RCC 7860 (cell line): ENCODE data around the gene PCYT1A.
"Not testable (repeated sequence)": the region's sequence is repeated elsewhere in the genome, so short reads cannot be mapped to it uniquely, and the experiment has no call there.

Experiments
- DNase-seq: peaks from one replicate; pipeline ENCODE4 v3.0.0-alpha.2; 2015; ENCODE audit warnings: low spot score
- FAIRE-seq: peaks from 2 replicates; lab custom pipeline; 2012; peaks lifted over from hg19 to GRCh38; lab: Jason Lieb, UNC

PCYT1A gene

GRCh38 chr3:196195664-196196265 lies 91.8 kb downstream of the PCYT1A start:
- FAIRE-seq, result no peak
- no peak for DNase-seq

DNA sequence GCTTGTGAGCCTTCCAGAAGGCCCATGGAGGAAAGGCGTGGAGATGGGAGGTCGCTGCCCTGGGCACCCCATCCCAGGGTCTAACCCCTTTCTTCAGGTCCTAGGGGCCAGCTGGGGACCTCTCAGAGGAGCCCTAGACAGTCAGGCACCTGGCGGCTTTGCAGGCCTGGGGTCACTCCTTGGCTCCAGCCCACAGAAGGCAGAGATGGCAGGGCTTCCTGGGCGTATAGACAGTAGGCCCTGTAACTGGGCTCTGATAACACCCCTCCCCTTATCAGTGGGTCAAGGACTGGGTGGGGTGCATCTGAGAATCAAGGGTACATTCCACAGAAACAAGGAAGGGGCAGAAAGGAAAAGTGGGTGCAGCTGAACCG lies 93.0 kb downstream of the PCYT1A start:
- DNase-seq (no peak), FAIRE-seq (no peak)

DNA sequence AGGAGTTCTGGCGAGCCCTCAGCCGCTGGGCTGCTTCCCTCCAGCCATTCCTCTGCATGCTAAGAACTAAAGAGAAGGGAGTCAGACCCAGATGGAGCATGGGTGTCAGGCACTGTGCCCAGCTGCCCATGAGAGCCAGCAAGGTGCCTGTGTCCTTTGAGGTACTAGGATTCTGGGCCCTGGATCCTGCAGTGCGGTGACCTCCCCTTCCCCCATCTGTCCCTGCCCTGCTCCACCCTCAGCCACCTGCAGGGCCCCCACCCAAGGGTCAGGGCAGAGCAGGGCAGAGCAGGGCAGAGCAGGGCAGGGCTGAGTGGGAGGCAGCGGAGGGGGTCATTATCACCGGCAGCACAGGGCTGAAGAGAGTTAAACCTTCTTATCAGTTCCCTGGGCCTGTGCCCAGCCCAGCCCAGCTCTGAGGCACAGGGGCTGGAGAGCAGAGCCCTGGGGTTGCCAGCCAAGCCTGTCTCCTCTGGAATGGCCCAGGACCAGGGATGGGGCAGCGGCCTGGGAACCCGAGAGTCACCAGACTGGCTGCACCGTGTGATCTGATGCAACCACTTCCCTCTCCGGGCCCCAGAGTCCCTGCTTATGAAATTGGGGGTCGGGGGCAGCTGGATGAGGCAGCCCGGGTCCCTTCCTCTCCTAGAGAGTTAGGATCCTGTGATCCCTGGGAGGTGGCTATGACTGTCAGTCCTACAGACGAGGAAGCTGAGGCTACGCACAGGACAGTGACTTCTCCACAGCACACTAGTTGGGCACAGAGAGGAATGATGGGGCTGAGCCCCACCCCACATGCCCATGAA lies 93.6 kb downstream of the PCYT1A start:
- FAIRE-seq, result no peak
- no peak for DNase-seq

DNA sequence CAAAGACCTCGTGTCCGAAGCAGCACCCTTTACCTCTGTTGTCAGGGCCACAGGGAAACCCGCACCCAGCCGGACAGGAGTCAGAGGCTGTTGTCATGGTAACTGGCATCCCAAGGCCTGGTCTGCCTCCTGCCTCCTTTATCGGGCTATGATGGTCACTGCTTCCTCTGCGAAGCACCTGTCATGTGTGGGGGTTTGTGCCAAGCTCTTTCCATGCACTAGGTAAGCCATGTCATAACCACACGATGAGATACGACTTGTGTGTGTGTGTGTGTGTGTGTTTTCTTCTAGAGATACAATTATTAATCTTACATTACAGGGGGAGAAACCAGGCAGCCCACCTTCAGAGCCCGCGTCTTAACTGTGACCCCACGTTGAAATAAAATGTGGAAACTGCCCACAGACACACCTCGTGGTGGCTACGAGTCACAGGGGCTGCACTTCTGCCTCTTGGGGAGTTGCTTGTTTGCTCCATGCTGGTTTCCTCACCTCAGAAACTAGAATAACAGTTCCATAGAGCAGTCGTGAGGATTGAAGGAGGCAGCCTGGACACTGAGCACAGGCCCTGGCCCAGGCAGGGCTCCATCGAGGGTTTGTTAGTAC lies 94.3 kb downstream of the PCYT1A start:
- DNase-seq (no peak), FAIRE-seq (no peak)

DNA sequence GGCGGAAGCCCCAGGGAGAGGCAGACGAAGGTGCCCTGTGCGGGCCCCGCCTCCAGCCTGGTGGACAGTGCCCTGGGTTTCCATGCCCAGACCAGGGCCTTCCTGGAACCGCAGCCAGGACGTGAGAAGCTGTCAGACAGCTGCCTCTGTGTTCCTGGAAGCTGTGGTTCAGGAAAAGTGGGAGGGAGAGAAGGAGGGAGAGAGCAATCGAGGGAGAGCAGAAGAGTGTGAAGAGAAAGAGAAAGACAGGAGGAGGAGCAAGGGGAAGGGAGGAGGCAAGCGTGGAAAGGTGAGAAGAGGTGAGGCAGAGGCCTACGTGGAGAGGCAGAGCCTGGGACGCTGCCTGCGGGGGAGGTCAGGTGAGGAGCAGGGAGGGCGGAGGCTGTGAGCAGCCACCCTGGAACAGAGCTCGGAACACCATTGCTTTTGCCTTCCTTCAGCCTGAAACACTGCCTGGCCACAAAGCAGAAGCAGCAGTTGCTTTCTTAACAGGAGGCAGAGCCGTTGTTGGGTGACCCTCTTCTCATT lies 94.9 kb downstream of the PCYT1A start:
- FAIRE-seq (no peak), DNase-seq (no peak)

DNA sequence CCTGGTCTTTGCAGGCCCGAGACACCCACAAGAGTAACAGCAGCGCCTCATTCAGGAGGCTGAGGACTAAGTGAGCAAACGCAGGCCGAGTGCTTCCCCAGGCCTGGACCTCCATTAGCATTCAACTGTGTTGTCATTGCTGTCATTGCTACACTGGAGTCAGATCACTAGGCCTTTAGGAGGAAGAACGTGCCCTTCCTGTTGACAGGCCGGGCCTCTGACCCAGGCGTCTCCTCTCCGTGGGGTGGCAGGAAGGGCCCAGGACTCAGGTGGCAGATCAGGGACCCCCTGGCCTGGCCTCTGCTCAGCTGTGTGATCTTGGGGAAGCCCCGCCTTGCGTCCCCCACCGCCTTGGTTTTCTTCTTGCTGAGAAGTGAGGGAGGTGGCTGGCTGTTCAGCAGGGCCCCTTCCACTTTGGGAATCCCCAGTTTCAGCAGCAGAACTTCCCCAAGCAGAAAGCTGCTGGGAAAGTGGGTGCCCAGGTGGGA lies 95.4 kb downstream of the PCYT1A start:
- DNase-seq (no peak), FAIRE-seq (no peak)

DNA sequence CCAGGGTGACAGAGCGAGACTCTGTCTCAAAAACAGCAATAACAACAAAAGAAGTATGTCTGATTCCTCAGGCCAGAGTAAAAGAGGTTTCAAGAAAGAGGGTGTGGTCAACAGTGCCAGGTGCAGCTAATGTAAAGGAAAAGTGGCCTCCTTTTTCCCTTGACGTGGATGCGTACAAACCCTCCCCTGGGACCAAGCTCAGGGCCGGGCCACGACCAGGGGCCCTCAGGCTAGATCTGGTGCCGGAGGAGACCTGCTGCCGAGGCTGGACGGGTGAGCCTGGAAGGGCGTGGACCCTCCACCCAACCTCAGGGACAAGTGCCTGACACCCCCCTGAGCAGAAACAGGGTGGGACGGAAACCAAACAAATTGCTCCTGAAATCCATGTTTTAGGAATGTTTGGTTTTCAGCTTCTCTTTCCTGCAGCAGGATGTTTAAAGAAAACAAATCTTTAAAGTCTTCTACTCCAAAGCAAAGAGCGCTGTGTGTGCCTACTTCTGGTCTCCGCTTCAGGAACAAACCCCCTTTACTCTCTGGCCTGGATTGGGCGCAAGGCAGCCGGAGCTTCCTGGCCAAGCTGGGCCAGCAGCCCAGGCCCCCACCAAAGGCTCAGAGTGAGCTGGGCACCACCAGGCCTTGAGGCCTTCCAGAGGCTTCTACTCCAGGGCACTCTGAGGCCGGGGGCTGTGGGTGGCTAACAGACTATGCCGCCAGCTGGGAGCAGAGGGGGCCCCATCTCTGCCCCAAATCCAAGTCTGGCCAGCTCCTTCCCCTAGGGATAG lies 97.8 kb downstream of the PCYT1A start:
- no peak for DNase-seq

DNA sequence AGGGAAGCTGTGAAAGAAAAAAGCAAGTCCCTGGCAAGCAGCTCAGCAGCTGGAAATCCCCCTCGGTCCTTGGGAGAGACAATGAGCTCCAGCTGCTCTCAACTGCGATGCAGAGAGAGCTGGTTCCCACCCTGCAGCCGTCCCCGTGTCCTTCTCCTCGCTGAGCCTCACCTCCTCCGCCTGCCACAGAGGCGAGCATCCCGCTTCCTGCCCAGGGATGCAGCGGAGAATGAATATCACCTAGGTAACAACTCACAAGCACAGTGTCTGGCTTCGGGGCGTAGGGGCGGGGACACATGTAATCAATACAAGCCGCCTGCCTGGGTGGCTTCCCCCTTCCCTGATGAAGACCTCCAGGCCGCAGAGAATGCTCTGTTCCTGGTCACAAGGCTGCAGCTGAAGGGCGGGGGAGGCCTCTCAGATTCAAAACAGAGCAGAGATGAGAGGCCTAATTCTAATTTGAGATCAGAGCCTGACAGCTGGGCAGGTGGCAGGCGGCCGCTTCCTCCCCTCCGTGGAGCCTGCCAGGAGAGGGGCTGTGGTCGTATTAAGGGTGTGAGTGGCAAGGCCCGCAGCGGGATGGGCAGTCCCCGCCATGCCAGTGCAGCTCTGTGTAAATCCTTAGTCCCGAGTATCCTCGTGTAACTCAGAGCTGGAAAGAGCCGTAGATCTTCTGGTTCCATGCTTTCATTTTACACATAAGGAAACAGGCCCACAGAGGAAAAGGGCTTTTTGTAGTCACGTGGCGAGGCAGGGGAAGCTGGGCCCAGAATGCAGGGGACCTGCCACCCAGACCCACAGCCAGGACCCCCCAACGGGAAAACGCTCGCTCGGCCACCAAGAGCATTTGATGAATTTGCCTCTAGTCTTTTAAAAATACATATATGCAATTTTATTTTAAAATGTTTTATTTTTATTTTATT lies 100.6 kb downstream of the PCYT1A start:
- FAIRE-seq, result no peak
- DNase-seq, result no peak

More for the DNA sequence above, 97.8 kb downstream of the PCYT1A start:
- FAIRE-seq, result no peak

GRCh38 chr3:196184881-196185280 lies 102.6 kb downstream of the PCYT1A start:
- DNase-seq (no peak), FAIRE-seq (no peak)

DNA sequence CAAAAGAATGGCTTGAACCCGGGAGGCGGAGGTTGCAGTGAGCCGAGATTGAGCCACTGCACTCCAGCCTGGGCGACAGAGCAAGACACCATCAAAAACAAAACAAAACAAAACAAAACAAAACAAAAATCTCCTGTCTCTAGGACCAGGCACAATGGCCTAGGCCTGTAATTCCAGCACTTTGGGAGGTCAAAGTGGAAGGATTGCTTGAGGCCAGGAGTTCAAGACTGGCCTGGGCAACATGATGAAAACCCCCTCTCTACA lies 103.4 kb downstream of the PCYT1A start:
- not testable (repeated sequence) for FAIRE-seq, DNase-seq

- FAIRE-seq (no peak), DNase-seq (no peak)
Observed at GRCh38 chr3:196181127-196181546, 106.4 kb downstream of the PCYT1A start.

GRCh38 chr3:196180346-196180745 lies 107.2 kb downstream of the PCYT1A start:
- no peak for FAIRE-seq

More at GRCh38 chr3:196180346-196180745, 107.2 kb downstream of the PCYT1A start:
- DNase-seq, result no peak
